NCI-H1930 (cell line): ENCODE results near the gene CADPS2.

Source experiments
- DNase-seq, 2 experiments: peaks; one replicate each; lab custom pipeline; 2025; lab: John Stamatoyannopoulos, UW

CADPS2 gene

GRCh38 chr7:122311050-122311700, 575.1 kb downstream of the CADPS2 start:
- no peak for DNase-seq

- DNase-seq = no peak
These were observed 575.9 kb downstream of the CADPS2 start for GRCh38 chr7:122310119-122311021.

GRCh38 chr7:122309421-122309820, 576.8 kb downstream of the CADPS2 start:
- DNase-seq = no peak

- no peak for DNase-seq
These were observed 579.0 kb downstream of the CADPS2 start for GRCh38 chr7:122307228-122307621.

GRCh38 chr7:122306320-122307227, 579.7 kb downstream of the CADPS2 start:
- no peak for DNase-seq

GRCh38 chr7:122305475-122306319, 580.6 kb downstream of the CADPS2 start:
- peak; percentile 21 to 31 for DNase-seq

- no peak for DNase-seq
These were observed 581.3 kb downstream of the CADPS2 start for GRCh38 chr7:122304996-122305421.

- no peak for DNase-seq
These were observed 581.8 kb downstream of the CADPS2 start, which contains the start of gene FEZF1 for GRCh38 chr7:122304319-122304975. Gene FEZF1 (minus strand): TSS chr7:122304750. CDS start chr7:122304437, 313 bp downstream.

GRCh38 chr7:122303531-122304318, 582.5 kb downstream of the CADPS2 start:
- no peak for DNase-seq

GRCh38 chr7:122302761-122303530, 583.3 kb downstream of the CADPS2 start:
- DNase-seq = no peak

- DNase-seq = no peak
These were observed 584.2 kb downstream of the CADPS2 start for GRCh38 chr7:122301858-122302760.

GRCh38 chr7:122300956-122301833, 585.1 kb downstream of the CADPS2 start:
- DNase-seq = no peak

- DNase-seq = no peak
These were observed 585.9 kb downstream of the CADPS2 start for GRCh38 chr7:122300211-122300932.

- no peak for DNase-seq
These were observed 586.5 kb downstream of the CADPS2 start for GRCh38 chr7:122299624-122300210.

GRCh38 chr7:122298618-122299017, 587.6 kb downstream of the CADPS2 start:
- no peak for DNase-seq

GRCh38 chr7:122298131-122298530, 588.1 kb downstream of the CADPS2 start:
- DNase-seq = no peak
